Measurements from ENCODE around the gene USH2A.

USH2A gene

GRCh38 chr1:215720126-215720525 is 703.1 kb downstream of the USH2A start:
- H3K9me3 ChIP-seq (replicated peaks; ENCODE audit: insufficient read depth, low read length) = no peaks in the 10 kb centered on the region
- H3K27ac ChIP-seq (ENCODE audit: low read length) = no peak overlapping the region
- H3K4me1 ChIP-seq (ENCODE audit: low read length) = no peaks in the 10 kb centered on the region
- no peaks in the 10 kb centered on the region for H3K9me2 ChIP-seq (replicated peaks; ENCODE audit: insufficient read depth, low read length)
- no peaks in the 10 kb centered on the region for H3K27me3 ChIP-seq (replicated peaks; ENCODE audit: insufficient read depth, low read length)
- H3F3A ChIP-seq (ENCODE audit: insufficient read depth, low read length) = no peaks in the 10 kb centered on the region
- no peak overlapping the region for H3K9ac ChIP-seq (ENCODE audit: low read length)
- H4K20me1 ChIP-seq (ENCODE audit: insufficient read depth, low read length) = no peaks in the 10 kb centered on the region
- no peak overlapping the region for H2AFZ ChIP-seq (ENCODE audit: low read length)
- no peak for TF ChIP-seq EZH2phosphoT487 (IDR thresholded peaks at IDR 0.05; ENCODE audit: low read length)
- no peak for TF ChIP-seq EZH2 (optimal IDR thresholded peaks at IDR 0.05; ENCODE audit: low read depth, low read length)
- TF ChIP-seq, protein P1, sequence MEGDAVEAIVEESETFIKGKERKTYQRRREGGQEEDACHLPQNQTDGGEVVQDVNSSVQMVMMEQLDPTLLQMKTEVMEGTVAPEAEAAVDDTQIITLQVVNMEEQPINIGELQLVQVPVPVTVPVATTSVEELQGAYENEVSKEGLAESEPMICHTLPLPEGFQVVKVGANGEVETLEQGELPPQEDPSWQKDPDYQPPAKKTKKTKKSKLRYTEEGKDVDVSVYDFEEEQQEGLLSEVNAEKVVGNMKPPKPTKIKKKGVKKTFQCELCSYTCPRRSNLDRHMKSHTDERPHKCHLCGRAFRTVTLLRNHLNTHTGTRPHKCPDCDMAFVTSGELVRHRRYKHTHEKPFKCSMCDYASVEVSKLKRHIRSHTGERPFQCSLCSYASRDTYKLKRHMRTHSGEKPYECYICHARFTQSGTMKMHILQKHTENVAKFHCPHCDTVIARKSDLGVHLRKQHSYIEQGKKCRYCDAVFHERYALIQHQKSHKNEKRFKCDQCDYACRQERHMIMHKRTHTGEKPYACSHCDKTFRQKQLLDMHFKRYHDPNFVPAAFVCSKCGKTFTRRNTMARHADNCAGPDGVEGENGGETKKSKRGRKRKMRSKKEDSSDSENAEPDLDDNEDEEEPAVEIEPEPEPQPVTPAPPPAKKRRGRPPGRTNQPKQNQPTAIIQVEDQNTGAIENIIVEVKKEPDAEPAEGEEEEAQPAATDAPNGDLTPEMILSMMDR (IDR thresholded peaks at IDR 0.05; ENCODE audit: low read length) = no peak
- no peak overlapping the region for H3K4me3 ChIP-seq (ENCODE audit: low read length)
- no peaks in the 10 kb centered on the region for H3K36me3 ChIP-seq (replicated peaks; ENCODE audit: insufficient read depth, low read length)
- no peaks in the 10 kb centered on the region for H3K79me2 ChIP-seq (ENCODE audit: low read length)
- no peak overlapping the region for H3K4me2 ChIP-seq (ENCODE audit: low read depth, low read length)
- no peak for DNase-seq

- Histone ChIP-seq H2AFZ (ENCODE audit: low read length) (no peak overlapping the region), H3K4me2 (ENCODE audit: low read depth, low read length) (no peak overlapping the region), H3K36me3 (replicated peaks; ENCODE audit: insufficient read depth, low read length) (no peaks in the 10 kb centered on the region), H3K9ac (ENCODE audit: low read length) (no peak overlapping the region), H3K9me2 (replicated peaks; ENCODE audit: insufficient read depth, low read length) (no peaks in the 10 kb centered on the region), H3K27me3 (replicated peaks; ENCODE audit: insufficient read depth, low read length) (no peaks in the 10 kb centered on the region), H3K79me2 (ENCODE audit: low read length) (no peaks in the 10 kb centered on the region), H3K27ac (ENCODE audit: low read length) (no peak overlapping the region), H3F3A (ENCODE audit: insufficient read depth, low read length) (no peaks in the 10 kb centered on the region), H3K4me3 (ENCODE audit: low read length) (no peak overlapping the region), H3K9me3 (replicated peaks; ENCODE audit: insufficient read depth, low read length) (no peaks in the 10 kb centered on the region), H4K20me1 (ENCODE audit: insufficient read depth, low read length) (no peaks in the 10 kb centered on the region), H3K4me1 (ENCODE audit: low read length) (no peaks in the 10 kb centered on the region)
- TF ChIP-seq, protein P1 (IDR thresholded peaks at IDR 0.05; ENCODE audit: low read length) = no peak
- DNase-seq = no peak
Observed at GRCh38 chr1:215719552-215719951, 703.7 kb downstream of the USH2A start.

DNA sequence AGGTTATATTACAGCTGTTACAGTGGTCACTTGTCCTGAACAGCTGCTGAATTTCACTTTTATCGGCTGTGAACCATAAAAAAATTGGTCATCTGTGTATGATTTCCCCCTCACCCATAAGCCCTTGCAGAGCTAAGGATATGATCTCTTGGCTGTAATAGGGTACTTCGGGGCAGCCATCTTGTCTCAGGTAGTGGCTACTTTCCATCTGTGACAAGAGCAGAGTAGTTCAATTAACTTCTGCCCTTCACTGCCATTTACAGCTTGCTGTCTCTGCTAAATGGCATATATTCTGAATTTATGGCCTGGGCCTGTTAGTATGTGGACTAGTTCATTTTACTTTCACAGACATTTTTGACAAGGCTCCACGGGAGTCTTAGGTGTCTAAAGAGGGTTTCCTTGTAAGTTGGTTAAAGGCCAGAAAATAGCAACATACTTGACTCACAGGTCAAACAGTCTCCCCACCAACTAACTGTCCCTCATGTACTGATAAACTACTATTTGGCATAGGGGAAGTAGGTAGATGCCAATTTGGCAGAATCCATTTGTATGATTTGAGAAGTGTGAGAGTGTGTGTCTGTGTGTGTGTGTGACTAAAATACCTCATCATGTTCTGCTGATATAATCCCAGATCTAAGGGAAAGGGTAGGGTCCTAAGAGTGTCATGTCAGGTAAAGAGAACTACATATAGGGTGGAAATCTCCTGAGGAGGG is 704.5 kb downstream of the USH2A start:
- no peak overlapping the region for H3K27ac ChIP-seq (ENCODE audit: low read length)
- H2AFZ ChIP-seq (ENCODE audit: low read length) = no peak overlapping the region
- H3K9me2 ChIP-seq (replicated peaks; ENCODE audit: insufficient read depth, low read length) = no peaks in the 10 kb centered on the region
- no peak for DNase-seq
- H3K9ac ChIP-seq (ENCODE audit: low read length) = no peak overlapping the region
- TF ChIP-seq EZH2phosphoT487 (IDR thresholded peaks at IDR 0.05; ENCODE audit: low read length) (no peak), EZH2 (optimal IDR thresholded peaks at IDR 0.05; ENCODE audit: low read depth, low read length) (no peak)
- TF ChIP-seq, protein P1 (IDR thresholded peaks at IDR 0.05; ENCODE audit: low read length) = no peak
- H3K79me2 ChIP-seq (ENCODE audit: low read length) = no peaks in the 10 kb centered on the region
- no peaks in the 10 kb centered on the region for H3F3A ChIP-seq (ENCODE audit: insufficient read depth, low read length)
- no peaks in the 10 kb centered on the region for H3K4me1 ChIP-seq (ENCODE audit: low read length)
- H3K4me3 ChIP-seq (ENCODE audit: low read length) = no peak overlapping the region
- no peaks in the 10 kb centered on the region for H3K9me3 ChIP-seq (replicated peaks; ENCODE audit: insufficient read depth, low read length)
- H3K36me3 ChIP-seq (replicated peaks; ENCODE audit: insufficient read depth, low read length) = no peaks in the 10 kb centered on the region
- no peaks in the 10 kb centered on the region for H3K27me3 ChIP-seq (replicated peaks; ENCODE audit: insufficient read depth, low read length)
- no peak overlapping the region for H3K4me2 ChIP-seq (ENCODE audit: low read depth, low read length)
- no peaks in the 10 kb centered on the region for H4K20me1 ChIP-seq (ENCODE audit: insufficient read depth, low read length)
